ENCODE data around the gene AK9.
A peak's percentile ranks its signal among the peaks of the same experiment; 100 is the strongest.
"Not testable (repeated sequence)": the region's sequence is repeated elsewhere in the genome, so short reads cannot be mapped to it uniquely, and the experiment has no call there.

The AK9 gene

DNA sequence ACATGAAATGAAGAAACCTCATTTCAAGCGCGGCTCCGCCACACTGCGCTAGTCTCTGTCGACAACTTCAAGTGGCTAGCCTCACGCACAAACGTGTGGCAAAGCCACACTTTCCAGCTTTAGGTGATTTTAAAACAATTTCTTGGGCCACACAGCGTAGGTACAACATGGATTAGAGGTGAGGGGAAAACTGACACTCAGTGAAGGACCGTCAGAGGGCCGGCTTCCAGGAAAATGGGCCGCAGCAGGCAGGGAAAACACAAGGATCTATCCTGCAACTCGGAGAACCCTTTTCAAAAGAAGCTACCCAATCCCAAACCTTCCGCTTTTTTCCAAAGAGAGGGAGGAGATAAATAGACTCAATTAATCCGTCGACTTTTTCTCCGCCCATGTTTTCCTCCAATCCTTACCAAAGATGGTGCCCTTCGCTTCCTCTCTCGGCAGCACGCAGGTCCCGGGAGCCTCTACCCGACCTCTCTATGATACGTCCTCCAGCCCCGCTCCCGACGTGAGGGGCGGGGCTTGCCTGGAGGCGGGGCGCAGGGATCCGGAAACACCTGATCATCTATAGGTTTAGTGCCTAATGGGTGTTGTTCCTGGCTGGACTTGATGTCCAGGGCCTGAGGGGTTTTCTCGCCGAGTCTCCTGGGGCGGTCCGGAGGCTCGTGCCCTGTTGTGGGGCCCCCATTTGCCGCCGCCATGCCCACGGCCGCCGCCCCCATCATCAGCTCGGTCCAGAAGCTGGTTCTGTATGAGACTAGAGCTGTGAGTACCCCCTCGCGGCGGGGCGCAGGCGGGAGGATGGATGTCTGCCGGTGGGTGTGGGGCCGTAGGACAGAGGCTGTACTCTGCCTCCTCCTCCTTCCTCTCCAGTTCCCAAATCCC is at the start of gene AK9, which contains the start of gene FIG4:
Gene AK9, minus strand, starts transcription at position 466 of the 885 bp plus-strand sequence. CDS start 15,457 bp downstream, outside the sequence.
Gene FIG4, plus strand, starts transcription at position 560 of the 885 bp plus-strand sequence. Its CDS starts 140 bp downstream, at position 700.
- peak; percentile 92 for DNase-seq (ENCODE audit: low spot score)

DNA sequence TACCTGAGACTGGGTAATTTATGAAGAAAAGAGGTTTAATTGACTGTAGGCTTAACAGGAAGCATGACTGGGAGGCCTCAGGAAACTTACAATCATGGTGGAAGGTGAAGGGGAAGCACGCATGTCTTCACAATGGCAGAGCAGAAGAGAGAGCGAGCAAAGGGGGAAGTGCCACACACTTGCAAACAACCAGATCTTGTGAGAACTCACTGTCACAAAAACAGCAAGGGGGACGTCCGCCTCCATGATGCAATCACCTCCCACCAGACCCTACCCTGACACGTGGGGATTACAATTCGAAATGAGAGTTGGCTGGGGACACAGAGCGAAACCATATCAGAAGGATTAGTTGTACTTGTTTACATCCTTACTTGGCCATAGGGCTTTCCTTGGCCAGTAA is 49.8 kb upstream of the AK9 start:
- no peak for DNase-seq (ENCODE audit: low spot score)

DNA sequence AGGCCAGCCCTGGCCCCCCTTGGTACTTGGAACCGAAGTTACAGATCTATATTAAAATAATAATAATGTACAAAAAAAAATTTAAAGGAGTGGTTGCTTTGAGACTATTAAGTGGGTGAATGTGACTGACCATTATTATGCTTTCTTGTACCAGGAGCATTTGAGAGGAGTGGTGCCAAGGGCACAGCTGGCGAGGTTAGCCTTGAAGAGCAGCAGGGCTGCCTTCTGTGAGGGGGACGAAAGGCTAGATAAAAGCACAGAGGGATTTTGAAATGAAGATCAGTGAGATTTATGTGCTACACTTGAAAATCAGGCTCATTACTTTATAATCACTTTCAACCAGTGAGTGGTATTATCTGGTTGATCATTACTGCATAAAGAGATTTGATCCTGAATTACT is 48.7 kb upstream of the AK9 start:
- DNase-seq (ENCODE audit: low spot score): no peak

DNA sequence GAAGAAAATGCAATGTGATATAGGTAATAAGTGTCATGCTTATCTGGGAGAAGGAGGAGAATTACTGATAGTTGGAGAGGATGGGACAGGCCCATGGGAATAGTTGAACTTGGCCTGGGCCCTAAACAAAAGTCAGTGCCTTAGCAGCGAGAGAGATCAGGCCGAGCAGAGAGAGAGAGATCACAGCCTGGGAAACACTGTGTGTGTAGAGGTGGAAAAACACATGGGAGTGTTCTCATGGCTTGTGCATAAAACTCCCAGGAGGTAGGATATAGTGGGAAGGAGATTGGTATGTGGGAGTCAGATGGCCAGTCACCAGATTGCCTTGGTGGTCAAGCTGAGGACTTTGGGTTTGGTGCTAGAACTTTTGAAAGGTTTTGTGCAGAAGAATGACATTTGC is 47.7 kb upstream of the AK9 start:
- DNase-seq (ENCODE audit: low spot score): no peak

DNA sequence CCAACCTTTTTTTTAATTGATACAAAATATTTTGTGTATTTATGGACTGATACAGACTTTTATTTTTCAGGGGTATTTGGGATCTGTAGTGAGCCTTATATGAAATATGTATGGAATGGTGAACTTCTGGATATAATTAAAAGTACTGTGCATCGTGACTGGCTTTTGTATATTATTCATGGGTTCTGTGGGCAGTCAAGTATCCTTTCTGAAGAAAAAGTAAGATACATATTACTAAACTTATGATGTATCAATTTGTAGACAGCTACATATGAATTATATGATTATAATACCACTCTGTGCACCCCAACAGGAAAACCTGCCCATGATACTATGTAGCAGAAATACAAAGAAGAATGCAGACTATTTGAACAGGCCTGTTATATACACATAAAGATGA is 47.3 kb upstream of the AK9 start:
- no peak for DNase-seq (ENCODE audit: low spot score)

DNA sequence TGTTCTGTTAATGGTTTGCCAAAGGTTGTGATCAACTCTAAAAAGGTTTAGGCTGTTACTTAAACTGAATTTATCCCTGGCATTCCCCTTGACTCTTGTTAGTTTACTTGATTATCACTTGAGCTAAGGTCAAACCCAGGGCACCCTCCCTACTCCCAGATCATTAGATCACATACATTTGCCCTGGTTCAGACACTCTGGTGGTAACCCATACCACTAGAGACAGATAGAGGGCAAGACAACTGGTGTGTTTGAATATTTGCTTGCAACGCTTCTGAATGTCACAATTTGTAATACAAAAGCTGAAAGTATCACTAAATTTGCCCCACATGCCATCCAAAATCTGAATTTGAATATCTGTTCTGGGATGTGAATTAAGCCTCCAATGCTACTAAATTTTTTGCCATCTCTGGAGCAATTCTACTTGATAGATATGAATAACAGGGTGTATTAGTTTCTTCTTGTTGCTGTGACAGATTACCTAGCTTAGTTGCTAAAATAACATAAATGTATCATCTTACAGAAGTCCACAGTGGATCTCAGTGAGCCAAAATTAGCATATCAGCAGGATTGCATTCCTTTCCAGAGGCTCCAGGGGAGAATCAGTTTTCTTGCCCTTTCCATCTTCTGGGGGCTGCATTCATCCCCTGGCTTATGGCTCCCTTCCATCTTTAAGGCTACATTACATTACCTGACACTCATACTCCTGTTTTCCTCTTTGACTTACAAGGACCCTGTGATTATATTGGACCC is 45.4 kb upstream of the AK9 start:
- no peak for DNase-seq (ENCODE audit: low spot score)

DNA sequence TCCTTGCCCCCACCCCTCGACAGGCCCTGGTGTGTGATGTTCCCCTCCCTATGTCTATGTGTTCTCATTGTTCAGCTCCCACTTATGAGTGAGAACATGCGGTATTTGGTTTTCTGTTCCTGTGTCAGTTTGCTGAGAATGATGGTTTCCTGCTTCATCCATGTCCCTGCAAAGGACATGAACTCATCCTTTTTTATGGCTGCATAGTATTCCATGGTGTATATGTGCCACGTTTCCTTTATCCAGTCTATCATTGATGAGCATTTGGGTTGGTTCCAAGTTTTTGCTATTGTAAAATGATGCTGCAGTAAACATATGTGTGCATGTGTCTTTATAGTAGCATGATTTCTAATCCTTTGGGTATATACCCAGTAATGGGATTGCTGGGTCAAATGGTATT is 34.2 kb upstream of the AK9 start:
- DNase-seq (ENCODE audit: low spot score): not testable (repeated sequence)

DNA sequence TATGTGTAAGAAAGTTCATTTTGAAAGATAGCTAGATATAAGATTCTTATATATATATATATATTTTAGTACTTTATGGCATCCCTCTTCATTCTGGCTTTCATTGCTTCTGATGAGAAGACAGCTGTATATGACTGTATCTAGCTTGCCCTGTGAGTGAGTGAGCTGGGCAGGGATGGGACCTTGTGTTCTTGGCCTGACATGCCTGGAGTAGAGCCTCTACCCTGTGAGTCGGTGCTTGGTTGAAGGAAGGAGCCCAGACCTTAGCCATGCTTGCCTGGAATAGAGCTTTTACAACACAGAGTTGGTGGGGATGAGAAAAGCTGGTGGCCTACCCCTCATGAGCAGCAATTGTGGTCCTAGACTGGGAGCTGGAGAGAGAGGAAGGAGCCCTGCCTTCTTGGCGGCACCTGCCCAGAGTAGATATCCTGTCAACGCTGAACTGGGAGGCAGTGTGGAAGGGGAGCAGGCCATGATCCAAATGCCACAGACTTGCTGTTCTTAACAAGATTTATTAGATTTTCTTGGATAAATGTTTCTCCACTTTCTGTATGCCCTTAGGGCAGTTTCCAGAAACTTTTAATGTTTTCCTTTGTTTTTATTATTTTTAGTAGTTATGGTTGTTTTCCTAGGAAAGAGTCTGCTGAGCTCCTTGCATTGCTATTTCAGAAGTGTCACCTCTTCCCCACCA is 31.7 kb upstream of the AK9 start:
- DNase-seq (ENCODE audit: low spot score): no peak

DNA sequence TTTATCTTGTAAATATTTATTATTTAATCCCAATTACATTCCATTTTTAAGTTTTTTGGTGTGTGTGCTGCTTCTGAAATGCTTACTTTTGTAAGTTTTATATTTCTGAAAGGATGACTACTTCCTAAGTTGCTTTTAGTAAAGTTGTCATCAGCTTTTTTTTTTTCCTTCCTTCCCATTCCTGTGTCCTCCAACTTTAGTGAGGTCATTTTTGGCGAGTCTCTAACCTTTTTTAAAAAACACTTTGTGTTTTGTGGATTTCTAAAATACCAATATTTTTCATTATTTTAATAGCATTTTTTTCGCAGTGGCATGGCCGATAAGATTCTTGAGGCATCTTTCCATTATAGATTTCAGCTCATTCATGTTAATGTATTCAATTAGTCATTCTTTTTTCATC is 31.0 kb upstream of the AK9 start:
- no peak for DNase-seq (ENCODE audit: low spot score)

DNA sequence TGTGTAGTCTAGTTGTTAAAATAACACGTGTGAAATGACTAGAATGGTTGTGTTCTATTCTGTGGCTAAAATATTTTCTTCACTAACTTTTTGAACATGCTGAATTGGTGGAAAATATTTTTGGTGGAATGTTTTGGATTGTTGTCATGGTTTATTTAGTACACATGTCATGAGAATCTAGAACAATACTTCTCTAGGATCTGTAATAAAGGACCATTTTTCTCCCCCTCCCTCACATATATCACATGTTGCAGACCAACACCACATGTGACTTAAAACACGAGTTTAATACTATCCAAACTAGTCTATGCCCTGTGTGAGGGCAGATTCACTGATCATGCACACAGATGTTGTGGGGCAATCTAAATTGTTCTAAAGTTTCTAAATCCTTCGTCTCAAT is 29.3 kb upstream of the AK9 start:
- no peak for DNase-seq (ENCODE audit: low spot score)

DNA sequence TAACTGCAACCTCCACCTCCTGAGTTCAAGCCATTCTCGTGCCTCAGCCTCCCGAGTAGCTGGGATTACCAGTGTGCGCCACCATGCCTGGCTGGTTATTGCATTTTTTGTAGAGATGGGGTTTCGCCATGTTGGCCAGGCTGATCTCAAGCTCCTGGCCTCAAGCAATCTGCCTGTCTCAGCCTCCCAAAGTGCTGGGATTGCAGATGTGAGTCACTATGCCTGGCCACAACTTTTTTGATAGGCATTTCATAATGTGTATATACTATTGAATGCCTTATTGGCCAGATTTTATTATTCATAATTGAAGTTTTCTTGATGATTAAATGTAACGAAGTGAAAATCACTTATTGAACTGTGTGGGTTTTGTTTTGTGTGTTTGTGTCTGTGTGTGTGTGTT is 28.0 kb upstream of the AK9 start:
- no peak for DNase-seq (ENCODE audit: low spot score)

DNA sequence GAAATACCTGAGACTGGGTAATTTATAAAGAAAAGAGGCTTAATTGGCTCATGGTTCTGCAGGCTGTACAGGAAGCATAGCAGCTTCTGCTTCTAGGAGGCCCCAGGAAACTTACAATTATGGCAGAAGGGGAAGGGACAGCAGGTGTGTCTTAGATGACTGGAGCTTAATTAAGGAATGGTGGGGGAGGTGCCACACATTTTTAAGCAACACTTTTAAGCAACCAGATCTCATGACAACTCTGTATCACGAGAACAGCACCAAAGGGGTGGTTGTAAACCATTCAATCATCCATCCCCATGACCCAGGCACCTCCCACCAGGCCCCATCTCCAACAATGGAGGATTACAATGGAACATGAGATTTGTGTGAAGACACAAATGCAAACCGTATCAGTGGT is 27.0 kb upstream of the AK9 start:
- no peak for DNase-seq (ENCODE audit: low spot score)

DNA sequence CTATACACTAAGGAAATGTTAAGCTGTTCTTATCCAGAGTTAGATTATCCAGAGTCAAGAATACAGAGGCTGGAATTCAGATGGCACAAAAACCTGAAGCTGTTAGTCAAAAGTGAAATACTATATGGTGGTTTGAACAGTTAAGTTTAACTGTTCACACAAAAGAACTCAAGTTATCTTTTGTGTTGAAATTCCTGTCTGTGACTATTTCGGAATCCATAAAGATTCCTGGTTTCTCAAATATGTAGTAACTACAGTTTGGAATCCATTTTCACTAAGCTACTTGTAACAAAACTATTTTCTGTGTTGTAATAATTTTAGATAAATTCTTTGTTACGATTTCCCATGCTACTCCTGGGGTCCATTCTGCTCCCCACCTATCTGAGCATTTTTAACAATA is 24.6 kb upstream of the AK9 start:
- DNase-seq (ENCODE audit: low spot score): no peak

DNA sequence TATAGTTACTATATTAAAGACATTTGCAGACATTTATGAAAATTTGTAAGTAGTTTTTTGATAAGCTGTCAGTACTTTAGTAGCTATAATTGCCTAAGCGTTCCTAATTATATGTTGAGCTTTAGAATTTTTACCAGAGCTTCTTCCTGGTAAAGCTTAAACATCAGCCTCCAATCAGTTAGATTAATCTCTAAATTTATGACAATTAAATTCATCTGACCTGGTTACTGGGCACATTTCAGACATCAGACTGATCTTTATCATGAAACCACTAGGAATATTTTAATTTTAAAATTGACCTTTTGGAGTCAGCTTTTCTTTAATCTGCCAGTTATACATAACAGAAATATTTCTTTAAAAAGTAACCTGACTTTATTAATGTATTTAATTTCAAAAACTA is 23.6 kb upstream of the AK9 start:
- no peak for DNase-seq (ENCODE audit: low spot score)

DNA sequence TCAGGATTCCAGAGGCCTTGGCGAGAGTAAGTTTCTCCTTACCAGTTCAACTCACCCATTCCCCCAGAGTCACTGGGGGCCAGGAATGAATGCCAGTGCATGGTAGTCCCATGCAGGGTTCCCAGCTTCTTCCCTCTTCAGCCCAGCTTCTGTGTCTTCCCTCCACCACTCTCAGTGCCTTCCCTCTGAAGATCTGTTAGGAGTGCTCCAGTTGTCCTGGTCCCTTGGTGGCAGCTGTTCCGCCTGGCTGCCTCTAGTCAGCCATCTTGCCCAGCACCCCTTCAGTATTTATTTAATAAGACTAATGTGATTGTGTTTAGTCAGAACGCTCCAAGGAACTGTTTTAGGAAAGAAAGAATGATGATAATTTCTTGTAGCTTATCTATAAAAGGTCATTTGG is 23.2 kb upstream of the AK9 start:
- no peak for DNase-seq (ENCODE audit: low spot score)

DNA sequence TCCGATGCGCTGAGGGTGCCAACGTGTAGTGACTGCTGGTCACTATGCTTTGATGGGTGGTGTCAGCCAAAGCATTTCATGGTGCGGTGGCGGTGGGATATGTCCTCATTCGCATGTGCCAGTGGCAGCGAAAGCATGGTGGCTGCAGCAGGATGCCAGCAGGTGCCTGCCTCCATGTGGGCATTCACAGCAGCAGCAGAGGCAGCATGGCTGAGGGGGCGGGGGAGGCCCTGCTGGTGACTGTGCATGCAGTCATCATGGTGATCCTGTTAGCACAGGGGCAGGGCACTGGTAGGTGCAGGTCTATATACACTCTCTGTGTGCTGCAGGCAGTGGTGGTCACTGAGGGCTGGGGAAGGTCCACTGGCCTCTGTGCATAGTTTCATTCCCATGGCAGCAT is 22.1 kb upstream of the AK9 start:
- DNase-seq (ENCODE audit: low spot score): no peak

DNA sequence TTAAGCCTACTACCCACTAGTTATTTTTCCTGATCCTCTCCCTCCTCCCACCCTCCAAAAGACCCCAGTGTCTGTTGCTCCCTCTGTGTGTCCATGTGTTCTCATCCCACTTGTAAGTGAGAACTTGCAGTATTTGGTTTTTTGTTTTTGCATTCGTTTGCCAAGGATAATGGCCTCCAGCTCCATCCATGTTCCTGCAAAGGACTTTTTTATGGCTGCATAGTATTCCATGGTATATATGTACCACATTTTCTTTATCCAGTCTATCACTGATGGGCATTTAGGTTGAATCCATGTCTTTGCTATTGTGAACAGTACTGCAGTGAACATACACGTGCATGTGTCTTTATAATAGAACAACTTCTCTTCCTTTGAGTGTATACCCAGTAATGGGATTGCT is 17.1 kb upstream of the AK9 start:
- not testable (repeated sequence) for DNase-seq (ENCODE audit: low spot score)

DNA sequence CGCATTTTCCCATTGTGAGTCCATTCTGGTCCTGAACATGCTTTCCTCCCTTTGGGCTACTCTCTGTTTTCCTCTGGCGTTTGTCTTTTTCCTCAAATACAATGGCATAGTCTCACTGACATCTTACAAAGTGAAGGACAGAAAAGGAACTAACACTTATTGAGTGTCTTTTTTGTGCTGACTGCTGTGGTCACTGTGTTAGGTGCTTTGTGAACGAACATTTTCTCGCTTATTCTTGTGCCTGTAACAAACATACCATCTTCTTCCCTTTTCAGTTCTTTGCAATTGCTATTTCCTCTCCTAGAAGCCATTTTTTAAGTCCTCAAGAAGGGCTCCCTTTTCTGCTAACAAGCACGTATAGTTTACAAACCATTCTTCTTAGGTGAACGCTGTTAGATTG is 15.5 kb upstream of the AK9 start:
- DNase-seq (ENCODE audit: low spot score): no peak

DNA sequence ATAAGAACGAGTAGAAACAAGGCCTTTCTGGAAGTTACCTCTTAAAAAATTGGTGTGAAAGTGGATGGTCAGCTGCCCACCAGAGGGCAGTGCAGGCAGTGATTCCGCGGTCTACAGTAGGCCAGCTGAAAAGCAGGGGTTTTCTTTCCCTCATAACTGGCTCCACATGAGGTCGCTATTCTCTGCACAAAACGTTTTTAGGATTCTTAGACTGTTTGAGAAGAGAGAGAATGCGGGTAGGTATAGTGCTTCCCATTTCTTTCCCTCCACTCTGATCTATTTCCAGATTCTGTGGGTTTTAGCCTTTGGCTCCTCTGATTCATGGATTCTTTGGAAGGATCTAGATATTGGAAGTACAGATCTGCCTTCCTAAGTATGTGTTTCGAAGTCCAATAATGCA is 14.3 kb upstream of the AK9 start:
- peak; percentile 79 for DNase-seq (ENCODE audit: low spot score)

DNA sequence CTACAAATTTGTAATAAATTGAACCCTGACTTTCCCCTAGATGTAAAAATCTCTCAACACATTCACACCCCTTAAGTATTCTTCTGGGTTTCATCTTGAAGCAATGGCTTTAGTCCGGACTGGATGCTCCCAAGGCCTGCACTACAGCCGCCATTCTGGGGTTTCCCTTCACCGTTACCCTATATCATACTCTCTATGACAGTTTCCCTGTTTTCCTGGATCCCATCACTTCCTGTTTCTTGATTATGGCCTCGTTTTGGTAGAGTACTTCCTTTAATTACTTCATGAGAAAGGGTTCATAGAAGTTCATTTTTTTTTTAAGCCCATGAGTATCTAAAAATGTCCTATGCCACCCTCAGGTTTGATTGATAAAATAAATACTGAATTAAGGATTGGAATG is 11.8 kb upstream of the AK9 start:
- DNase-seq (ENCODE audit: low spot score): no peak

DNA sequence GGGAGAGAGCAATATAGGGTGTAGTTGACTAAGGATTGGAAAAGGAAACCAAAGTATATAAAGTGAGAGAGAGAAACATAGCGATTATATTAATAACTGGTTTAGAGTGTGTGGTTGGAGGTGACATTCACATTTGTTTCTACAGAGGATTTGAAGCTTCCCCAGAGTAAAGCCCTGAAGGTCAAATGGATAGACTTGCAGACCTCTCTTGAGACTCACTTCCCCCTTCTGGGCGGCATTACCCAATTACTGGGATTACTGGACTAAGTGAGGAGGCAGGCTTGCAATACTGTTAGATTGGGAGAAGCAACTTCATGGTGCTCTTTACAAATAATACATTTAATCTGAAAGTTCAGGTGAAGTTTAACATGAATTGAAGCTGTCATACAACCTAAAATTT is 10.8 kb upstream of the AK9 start:
- DNase-seq (ENCODE audit: low spot score): no peak

DNA sequence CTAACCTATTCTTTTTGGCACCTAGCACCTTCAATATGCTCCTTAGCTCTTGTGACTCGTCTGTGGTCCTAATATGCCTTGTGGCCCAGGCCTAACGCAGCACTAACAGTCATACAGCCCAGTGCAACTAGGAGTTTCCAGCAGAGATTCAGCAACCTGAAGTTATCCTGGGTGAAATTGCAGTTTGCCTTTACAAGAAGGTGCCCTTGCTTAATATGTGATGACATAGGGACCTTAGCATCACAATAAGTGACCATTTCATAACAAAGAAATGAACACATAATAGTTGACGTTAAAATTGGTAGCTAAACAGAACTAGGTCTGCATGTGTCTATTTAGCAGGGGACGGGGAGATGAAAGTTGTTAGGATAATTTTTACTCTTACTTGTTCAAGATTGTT is 10.2 kb upstream of the AK9 start:
- DNase-seq (ENCODE audit: low spot score): no peak

DNA sequence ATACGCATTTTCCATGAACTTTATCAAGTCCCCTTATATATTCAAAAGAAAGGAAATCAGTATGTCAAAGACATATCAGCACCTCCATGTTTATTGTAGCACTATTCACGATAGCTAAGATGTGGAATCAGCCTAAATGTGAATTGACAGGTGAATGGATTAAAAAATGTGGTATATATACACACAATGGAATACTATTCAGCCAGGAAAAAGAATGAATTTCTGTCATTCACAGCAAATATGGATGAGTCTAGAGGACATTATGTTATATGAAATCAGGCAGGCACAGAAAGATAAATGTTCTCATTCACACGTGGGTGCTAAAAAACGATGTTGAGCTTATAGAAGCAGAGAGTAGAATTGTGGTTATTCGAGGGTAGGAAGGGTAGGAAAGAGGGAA is 5.4 kb upstream of the AK9 start:
- DNase-seq (ENCODE audit: low spot score): no peak

Measured in ecto neural progenitor cell (in vitro differentiated cells).